T-helper 1 cell treated with Interleukin-12 subunit alpha and Interleukin-12 subunit beta and Interleukin-4 antibody, amounts not matched to agents 30 μg/mL and 1 μg/mL, for 36 hours (primary cell): ENCODE results near the gene HK2.

ENCODE experiments used
- H3K27ac Mint-ChIP-seq: one replicate; pipeline ENCODE4 v1.8.0; 2021; ENCODE audit warnings: mild to moderate bottlenecking, mixed read lengths
- H3K27me3 Mint-ChIP-seq: one replicate; pipeline ENCODE4 v1.8.0; 2021; ENCODE audit warnings: low read depth, mixed read lengths
- H3K36me3 Mint-ChIP-seq: one replicate; pipeline ENCODE4 v1.8.0; 2021; ENCODE audit warnings: low read depth, mixed read lengths
- H3K4me1 Mint-ChIP-seq: one replicate; pipeline ENCODE4 v1.8.0; 2021; ENCODE audit warnings: low read depth, mixed read lengths
- H3K4me3 Mint-ChIP-seq: one replicate; pipeline ENCODE4 v1.8.0; 2021; ENCODE audit warnings: mild to moderate bottlenecking, moderate library complexity, mixed read lengths
- H3K9me3 Mint-ChIP-seq: one replicate; pipeline ENCODE4 v1.8.0; 2021; ENCODE audit warnings: mixed read lengths

Gene HK2

DNA sequence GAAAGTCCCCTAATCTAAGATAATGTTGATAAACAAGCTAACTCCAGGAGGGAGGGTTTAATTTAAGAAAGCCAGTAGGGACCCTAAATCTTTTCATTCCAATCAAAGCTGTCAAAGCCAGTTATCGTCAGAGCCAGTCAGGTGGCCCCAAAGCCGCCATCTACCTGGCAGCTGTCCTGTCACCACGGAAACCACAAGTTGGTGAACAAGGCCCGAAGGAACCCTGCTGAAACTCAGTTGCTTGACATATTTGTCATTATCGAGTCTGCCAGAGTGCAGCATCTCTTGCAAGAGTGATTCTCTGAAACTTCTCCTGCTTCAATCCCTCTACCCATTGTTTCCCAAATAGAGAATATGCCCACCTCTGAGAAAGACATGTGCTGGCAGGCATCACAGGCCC, 93.7 kb downstream of the HK2 start:
- H3K27me3 Mint-ChIP-seq, result peaks cover 3% of the 10 kb centered on the region

GRCh38 chr2:74930811-74931486, 97.0 kb downstream of the HK2 start:
- H3K27ac Mint-ChIP-seq, result no peak overlapping the region
- H3K36me3 Mint-ChIP-seq, result peaks cover 6% of the 10 kb centered on the region
- peaks cover 4% of the 10 kb centered on the region for H3K9me3 Mint-ChIP-seq
- peaks cover 3% of the 10 kb centered on the region for H3K27me3 Mint-ChIP-seq
- H3K4me3 Mint-ChIP-seq, result no peak overlapping the region
- H3K4me1 Mint-ChIP-seq, result no peaks in the 10 kb centered on the region

More for the DNA sequence above, 93.7 kb downstream of the HK2 start:
- H3K4me3 Mint-ChIP-seq, result no peak overlapping the region
- peaks cover 6% of the 10 kb centered on the region for H3K36me3 Mint-ChIP-seq
- H3K4me1 Mint-ChIP-seq, result no peaks in the 10 kb centered on the region
- H3K27ac Mint-ChIP-seq, result no peak overlapping the region
- H3K9me3 Mint-ChIP-seq, result peaks cover 4% of the 10 kb centered on the region

- Mint-ChIP-seq H3K36me3 (peaks cover 6% of the 10 kb centered on the region), H3K9me3 (peaks cover 4% of the 10 kb centered on the region), H3K27me3 (peaks cover 5% of the 10 kb centered on the region), H3K4me3 (no peak overlapping the region), H3K27ac (no peak overlapping the region), H3K4me1 (no peaks in the 10 kb centered on the region)
Observed at GRCh38 chr2:74931940-74932339, 98.0 kb downstream of the HK2 start.

DNA sequence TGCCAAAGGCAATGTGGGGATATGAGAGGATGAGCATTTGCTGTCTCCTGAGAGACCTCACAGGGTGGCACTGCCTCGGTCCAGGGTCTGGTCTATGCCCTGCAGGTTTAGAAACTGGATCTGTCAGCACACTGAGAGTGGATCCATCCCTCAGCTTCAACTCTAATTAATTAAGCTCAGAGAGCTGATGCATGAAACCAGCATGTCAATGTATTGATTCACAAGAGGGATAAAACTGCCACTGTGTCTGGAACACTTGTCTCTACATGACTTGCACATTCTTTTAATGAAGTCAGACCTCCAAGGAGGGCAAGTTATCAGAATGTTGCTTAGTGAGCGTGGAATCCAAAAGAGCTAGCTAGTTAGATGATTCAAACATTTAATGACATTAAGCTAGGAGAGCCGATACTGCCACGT, 102.1 kb downstream of the HK2 start:
- H3K36me3 Mint-ChIP-seq, result no peaks in the 10 kb centered on the region

DNA sequence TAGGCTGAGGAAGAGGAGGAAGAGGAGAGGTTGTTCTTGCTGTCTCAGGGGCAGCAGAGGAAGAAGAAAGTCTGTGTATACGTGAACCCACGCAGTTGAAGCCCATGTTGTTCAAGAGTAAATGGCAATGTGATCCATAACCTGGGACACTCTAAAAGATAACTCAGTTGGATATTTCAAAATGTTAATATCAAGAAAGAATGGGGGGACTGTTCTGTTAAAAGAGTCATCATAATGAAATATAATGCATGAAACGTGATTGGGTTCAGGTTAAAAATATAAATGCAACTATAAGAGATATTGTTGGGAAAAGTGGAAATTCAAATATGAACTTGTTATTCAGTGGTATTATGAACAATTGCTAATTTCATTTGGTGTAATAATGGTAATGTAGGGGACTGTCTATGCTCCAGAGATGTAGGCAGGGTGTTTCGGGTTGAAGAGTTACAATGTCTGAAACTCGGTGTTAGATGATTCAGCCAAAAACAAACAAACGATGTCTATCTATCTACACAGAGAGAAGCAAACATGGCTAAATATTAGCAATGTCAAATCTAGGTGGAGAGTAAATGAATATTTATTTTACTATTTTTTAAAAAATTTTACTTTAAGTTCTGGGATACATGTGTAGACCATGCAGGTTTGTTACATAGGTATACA, 103.4 kb downstream of the HK2 start:
- Mint-ChIP-seq H3K4me3 (no peak overlapping the region), H3K27ac (no peak overlapping the region), H3K4me1 (no peaks in the 10 kb centered on the region), H3K36me3 (no peaks in the 10 kb centered on the region), H3K9me3 (no peaks in the 10 kb centered on the region), H3K27me3 (peaks cover 12% of the 10 kb centered on the region)

More for the DNA sequence above, 102.1 kb downstream of the HK2 start:
- Mint-ChIP-seq H3K4me3 (no peak overlapping the region), H3K27ac (no peak overlapping the region), H3K27me3 (peaks cover 12% of the 10 kb centered on the region), H3K9me3 (no peaks in the 10 kb centered on the region), H3K4me1 (no peaks in the 10 kb centered on the region)

- Mint-ChIP-seq H3K27me3 (peaks cover 12% of the 10 kb centered on the region), H3K4me1 (no peaks in the 10 kb centered on the region), H3K4me3 (no peak overlapping the region), H3K9me3 (no peaks in the 10 kb centered on the region), H3K36me3 (peaks cover under 1% of the 10 kb centered on the region), H3K27ac (no peak overlapping the region)
Observed at GRCh38 chr2:74938264-74938663, 104.3 kb downstream of the HK2 start.

- Mint-ChIP-seq H3K9me3 (no peaks in the 10 kb centered on the region), H3K4me3 (no peak overlapping the region)
Observed at GRCh38 chr2:74939919-74940812, 106.2 kb downstream of the HK2 start.

DNA sequence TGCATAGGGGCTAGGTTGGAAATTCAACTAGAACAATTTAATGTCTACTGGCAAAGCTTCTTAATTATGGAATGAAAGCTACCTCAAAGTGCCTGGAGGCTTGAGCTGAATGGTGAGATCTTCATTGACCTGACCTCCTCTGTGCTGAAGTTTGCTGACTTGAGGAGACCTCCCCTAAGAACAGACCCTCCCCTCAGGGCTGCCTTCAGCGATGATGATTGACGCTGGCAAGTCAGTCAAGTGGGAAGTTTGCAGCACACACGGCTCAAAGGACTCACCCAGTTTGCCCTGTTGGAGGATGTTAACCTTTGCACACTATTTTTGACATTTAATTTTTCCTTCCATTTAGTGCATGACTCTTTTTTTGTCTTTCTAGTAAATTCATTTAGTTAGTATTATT, 107.4 kb downstream of the HK2 start:
- Mint-ChIP-seq H3K36me3 (peaks cover 5% of the 10 kb centered on the region), H3K27ac (no peak overlapping the region), H3K4me3 (no peak overlapping the region), H3K27me3 (peaks cover 12% of the 10 kb centered on the region), H3K9me3 (no peaks in the 10 kb centered on the region), H3K4me1 (peaks cover 8% of the 10 kb centered on the region)

More at GRCh38 chr2:74939919-74940812, 106.2 kb downstream of the HK2 start:
- peaks cover 12% of the 10 kb centered on the region for H3K27me3 Mint-ChIP-seq
- no peak overlapping the region for H3K27ac Mint-ChIP-seq
- peaks cover 5% of the 10 kb centered on the region for H3K36me3 Mint-ChIP-seq
- peaks cover 3% of the 10 kb centered on the region for H3K4me1 Mint-ChIP-seq

- Mint-ChIP-seq H3K4me1 (peaks cover 8% of the 10 kb centered on the region), H3K27ac (no peak overlapping the region), H3K27me3 (peaks cover 8% of the 10 kb centered on the region), H3K36me3 (peaks cover 5% of the 10 kb centered on the region), H3K4me3 (no peak overlapping the region), H3K9me3 (no peaks in the 10 kb centered on the region)
Observed at GRCh38 chr2:74942263-74942662, 108.3 kb downstream of the HK2 start.
